GM18505 (cell line): ENCODE measurements around the gene TARS1.

Source experiments
- ATAC-seq: cut with Tn5 transposase; IDR thresholded peaks from one replicate; pipeline ENCODE4 v1.9.1; 2021; ENCODE audit not compliant: unreplicated experiment
- POLR2A ChIP-seq: IDR thresholded peaks from 4 replicates; pipeline ENCODE4 v1.6.1; 2011; ENCODE audit warnings: borderline replicate concordance; ENCODE audit not compliant: insufficient read depth, insufficient read length; ENCODE audit errors: extremely low read depth

Gene TARS1

GRCh38 chr5:33440482-33441240 is at the start of gene TARS1:
Gene TARS1, plus strand, starts transcription at chr5:33440965. Its CDS starts 122 bp downstream, at chr5:33441087.
- peak; percentile 93 for ATAC-seq
- peak; percentile 89 for TF ChIP-seq POLR2A

- no peak for ATAC-seq
- TF ChIP-seq POLR2A, result no peak
Observed at GRCh38 chr5:33398501-33398900, 42.3 kb upstream of the TARS1 start.

GRCh38 chr5:33400675-33401074 is 40.1 kb upstream of the TARS1 start:
- no peak for TF ChIP-seq POLR2A
- ATAC-seq, result peak; percentile 73

GRCh38 chr5:33401482-33402390 is 39.0 kb upstream of the TARS1 start:
- no peak for TF ChIP-seq POLR2A
- no peak for ATAC-seq

- no peak for TF ChIP-seq POLR2A
- no peak for ATAC-seq
Observed at GRCh38 chr5:33403187-33403586, 37.6 kb upstream of the TARS1 start.

GRCh38 chr5:33408816-33409215 is 31.9 kb upstream of the TARS1 start:
- no peak for TF ChIP-seq POLR2A
- no peak for ATAC-seq

- no peak for TF ChIP-seq POLR2A
- ATAC-seq, result no peak
Observed at GRCh38 chr5:33409435-33410170, 31.2 kb upstream of the TARS1 start.

- ATAC-seq, result no peak
- TF ChIP-seq POLR2A, result no peak
Observed at GRCh38 chr5:33410221-33410620, 30.5 kb upstream of the TARS1 start.

- no peak for TF ChIP-seq POLR2A
- no peak for ATAC-seq
Observed at GRCh38 chr5:33411498-33411897, 29.3 kb upstream of the TARS1 start.

GRCh38 chr5:33415811-33416354 is 24.9 kb upstream of the TARS1 start:
- no peak for ATAC-seq
- TF ChIP-seq POLR2A, result no peak

- ATAC-seq, result no peak
Observed at GRCh38 chr5:33417632-33418031, 23.1 kb upstream of the TARS1 start.

GRCh38 chr5:33420946-33421345 is 19.8 kb upstream of the TARS1 start:
- TF ChIP-seq POLR2A, result no peak
- ATAC-seq, result no peak

More at GRCh38 chr5:33417632-33418031, 23.1 kb upstream of the TARS1 start:
- TF ChIP-seq POLR2A, result no peak

- no peak for TF ChIP-seq POLR2A
- ATAC-seq, result no peak
Observed at GRCh38 chr5:33422191-33422590, 18.6 kb upstream of the TARS1 start.
